ENCODE measurements around the gene RGP1. TPM values are rescaled to one million over a fixed set of nuclear protein-coding genes. Genes with fewer than 3 reads are reported as not detected.

The RGP1 gene
- polyA plus RNA-seq, 6 donors from 2014 or later, result 1.9 to 14.2 (median 6.9) TPM

DNA sequence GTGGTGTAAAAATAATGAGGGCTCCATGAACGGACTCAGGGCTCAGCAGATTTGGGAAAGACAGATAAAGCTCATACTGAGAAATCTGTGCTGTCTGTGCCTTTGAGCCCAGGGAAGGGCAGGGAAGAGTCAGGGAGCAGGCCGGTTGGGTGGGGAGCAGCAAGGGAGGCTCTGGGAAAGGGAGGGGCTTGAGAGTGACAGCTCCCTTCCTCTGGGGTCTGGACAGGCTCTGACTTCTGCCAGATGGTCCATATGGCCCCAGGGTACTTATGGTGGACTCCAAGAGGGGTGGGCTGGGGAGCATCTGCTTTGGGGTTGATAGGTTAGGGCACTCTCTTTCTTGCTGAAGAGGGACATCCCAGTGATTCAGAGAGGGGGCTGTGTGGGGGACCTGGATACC lies 44.4 kb downstream of the RGP1 start:
- H3K36me3 Mint-ChIP-seq, result peaks cover 0 to 5% of the 10 kb centered on the region in 2 donors
- DNase-seq (no peak), ATAC-seq (ENCODE audit: low read depth in 2 of 2) (no peak)
- H3K9me3 Mint-ChIP-seq, result no peaks in the 10 kb centered on the region
- peaks cover 9 to 12% (median 12%) of the 10 kb centered on the region in 3 donors for H3K4me1 Mint-ChIP-seq
- H3K4me3 Mint-ChIP-seq, result no peak overlapping the region
- H3K27ac Mint-ChIP-seq, result peak overlapping the region in 1 of 6 donors; percentile 79
- H3K27me3 Mint-ChIP-seq, result peaks cover 3 to 10% (median 8%) of the 10 kb centered on the region in 3 donors

DNA sequence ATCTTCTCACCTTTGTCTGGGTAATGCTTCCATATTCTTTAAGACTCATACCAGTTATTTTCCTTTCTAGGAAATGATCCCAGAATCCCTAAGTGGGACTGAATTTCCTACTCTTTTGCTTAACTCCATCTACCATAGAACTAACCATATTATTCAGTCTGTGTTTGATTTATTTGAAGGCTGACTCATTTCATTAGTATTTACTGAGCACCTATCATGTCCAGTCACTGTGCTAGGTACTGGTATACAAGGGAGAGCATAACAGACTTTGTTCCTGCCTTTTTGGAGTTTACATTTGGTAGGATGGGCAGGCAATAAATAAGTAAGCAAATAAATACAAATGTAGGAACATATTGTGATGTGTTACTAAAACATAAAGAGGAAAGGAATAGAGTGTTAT lies 46.6 kb downstream of the RGP1 start:
- ATAC-seq (ENCODE audit: low read depth in 2 of 2), result no peak
- Mint-ChIP-seq H3K27me3 (peaks cover 0 to 5% (median 4%) of the 10 kb centered on the region in 3 donors), H3K27ac (no peak overlapping the region), H3K36me3 (peaks cover 5 to 12% of the 10 kb centered on the region in 2 donors), H3K4me1 (peaks cover 4 to 5% (median 5%) of the 10 kb centered on the region in 3 donors), H3K4me3 (no peak overlapping the region), H3K9me3 (no peaks in the 10 kb centered on the region)
- DNase-seq, result no peak

DNA sequence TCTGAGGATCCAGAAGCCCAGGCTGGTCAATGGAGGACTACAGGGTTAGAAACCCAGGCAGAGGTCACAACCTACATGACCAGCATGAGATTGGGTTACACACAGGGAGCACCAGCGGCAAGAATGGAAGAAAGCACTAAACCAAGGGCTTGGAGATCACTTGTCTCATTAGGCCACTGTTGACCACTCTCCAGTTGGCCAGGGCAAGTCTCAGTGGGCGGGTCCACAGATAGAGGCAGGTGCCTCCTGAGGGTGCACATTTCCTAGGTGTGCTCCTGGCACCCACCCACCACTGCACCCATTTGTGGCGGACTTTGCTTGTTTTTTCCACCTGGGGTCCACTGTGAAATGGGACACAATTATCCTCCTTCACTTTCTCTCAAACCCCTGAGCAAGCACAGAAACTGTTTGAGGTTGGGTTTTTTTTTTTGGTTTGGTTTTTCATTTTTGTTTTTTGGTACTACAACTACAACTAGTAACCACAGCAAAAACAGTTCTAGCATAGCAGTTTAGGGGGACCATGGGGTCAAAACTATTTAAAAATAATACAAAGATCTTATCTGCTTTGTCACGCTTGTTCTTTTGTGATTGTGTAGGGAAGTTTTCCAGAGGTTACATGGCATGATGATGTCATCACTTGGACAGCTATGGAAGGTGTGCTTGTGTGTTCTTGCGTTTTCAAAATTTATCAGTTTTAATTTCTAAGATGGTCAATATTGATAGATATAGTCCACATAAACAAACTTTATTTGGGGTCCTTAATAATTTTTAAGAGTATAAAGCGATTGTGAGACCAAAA lies 48.4 kb downstream of the RGP1 start:
- no peak for ATAC-seq (ENCODE audit: low read depth in 2 of 2)
- Mint-ChIP-seq H3K9me3 (no peaks in the 10 kb centered on the region), H3K27ac (peak overlapping the region in 2 of 6 donors; percentile 31 to 75), H3K36me3 (peaks cover 17 to 28% of the 10 kb centered on the region in 2 donors), H3K4me1 (no peaks in the 10 kb centered on the region), H3K4me3 (no peak overlapping the region), H3K27me3 (no peaks in the 10 kb centered on the region)
- no peak for DNase-seq

DNA sequence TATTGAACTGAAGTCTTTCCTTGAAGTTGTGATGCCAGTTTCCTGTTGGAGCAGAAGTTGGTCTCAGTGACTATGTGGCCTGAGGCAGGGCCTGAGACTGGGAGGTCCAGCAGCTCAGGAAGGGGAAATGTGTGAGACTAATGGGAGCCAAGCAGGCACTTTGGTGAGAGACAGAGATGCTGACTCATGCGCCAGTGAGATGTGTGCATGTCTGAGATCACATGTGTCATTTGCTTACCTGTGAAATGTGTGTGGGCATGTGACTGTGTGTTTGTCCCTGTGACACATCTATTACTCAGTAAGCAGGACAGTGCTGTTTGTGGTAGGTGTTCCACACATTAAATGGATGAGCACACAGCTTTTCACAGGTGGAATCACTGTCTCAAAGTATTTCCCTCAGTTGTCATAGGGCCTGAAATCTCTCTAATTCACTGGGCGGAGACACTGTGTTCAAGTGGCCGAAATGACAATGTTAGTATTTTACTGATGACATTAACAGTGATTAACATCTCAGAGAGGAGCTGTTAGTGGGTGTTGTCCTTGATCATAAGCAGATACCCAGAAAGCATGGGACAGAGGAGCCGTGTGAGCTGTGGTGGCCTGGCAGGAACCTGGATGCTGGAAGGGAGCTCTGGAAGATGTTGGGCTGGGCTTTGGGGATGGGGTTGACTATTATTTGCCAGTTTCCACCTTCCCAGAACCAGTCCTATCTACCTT lies 49.7 kb downstream of the RGP1 start:
- Mint-ChIP-seq H3K4me1 (no peaks in the 10 kb centered on the region), H3K9me3 (no peaks in the 10 kb centered on the region), H3K4me3 (no peak overlapping the region), H3K27ac (no peak overlapping the region), H3K27me3 (no peaks in the 10 kb centered on the region), H3K36me3 (peaks cover 17 to 28% of the 10 kb centered on the region in 2 donors)
- DNase-seq (no peak), ATAC-seq (ENCODE audit: low read depth in 2 of 2) (no peak)

DNA sequence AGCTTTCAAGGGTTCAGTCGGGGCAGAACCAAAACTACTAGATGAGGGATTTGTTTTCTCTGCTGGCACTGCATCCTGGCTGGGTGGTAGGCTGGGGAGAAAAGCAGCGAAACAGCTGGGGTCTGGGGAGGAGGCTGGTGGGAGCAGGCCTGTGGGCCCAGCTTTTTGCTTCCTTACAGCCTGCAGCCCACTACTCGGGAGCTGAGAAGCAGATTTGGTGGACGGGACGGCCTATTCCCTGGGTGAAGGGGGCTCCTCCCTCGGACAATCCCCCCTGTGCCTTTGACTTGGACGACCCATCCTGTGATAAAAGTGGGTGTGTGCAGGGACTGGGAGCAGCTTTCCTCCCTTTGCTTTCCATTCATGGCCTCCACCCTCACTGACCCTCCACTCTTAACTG lies 51.4 kb downstream of the RGP1 start:
- Mint-ChIP-seq H3K36me3 (peaks cover 11 to 28% of the 10 kb centered on the region in 2 donors), H3K9me3 (no peaks in the 10 kb centered on the region), H3K4me1 (no peaks in the 10 kb centered on the region), H3K27me3 (no peaks in the 10 kb centered on the region), H3K4me3 (no peak overlapping the region), H3K27ac (no peak overlapping the region)
- DNase-seq (no peak), ATAC-seq (ENCODE audit: low read depth in 2 of 2) (no peak)

DNA sequence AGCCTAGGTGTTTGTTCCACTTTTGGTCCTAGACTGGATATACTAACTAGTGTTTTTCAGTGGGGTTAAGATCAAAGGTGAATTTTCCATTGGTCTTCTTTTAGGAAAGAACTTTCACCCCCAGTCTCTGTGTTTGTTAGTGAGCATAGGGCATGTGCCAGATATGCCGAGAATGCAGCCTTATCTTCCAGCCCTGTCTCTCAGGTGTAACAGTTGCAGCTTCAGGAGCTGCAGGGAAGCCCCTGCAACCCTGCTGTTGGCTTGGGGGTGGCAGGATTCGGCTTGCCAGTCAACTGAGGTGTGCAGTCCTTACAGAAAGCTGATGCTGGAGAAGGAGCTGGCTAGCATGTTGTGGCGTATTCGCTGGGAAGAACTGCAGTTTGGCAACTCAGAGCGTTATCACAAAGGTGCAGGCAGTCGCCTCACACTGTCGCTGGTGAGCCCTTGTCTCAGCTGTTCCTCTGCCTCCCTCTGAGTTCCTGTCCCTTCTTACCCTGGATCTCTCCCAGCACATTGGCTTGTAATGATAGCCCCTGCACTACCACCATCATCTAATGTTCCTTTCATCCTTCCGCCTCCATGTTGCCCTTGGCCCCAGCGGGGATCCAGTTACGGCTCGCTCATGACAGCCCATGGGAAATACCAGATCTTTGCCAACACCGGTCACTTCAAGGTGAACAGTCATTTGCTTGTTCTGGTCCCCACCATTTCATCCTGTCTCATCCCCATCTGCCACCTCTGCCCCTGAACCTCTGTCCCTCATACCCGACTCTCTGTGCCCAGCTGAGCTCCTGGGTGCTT lies 52.4 kb downstream of the RGP1 start:
- H3K36me3 Mint-ChIP-seq, result peaks cover 11 to 28% of the 10 kb centered on the region in 2 donors

DNA sequence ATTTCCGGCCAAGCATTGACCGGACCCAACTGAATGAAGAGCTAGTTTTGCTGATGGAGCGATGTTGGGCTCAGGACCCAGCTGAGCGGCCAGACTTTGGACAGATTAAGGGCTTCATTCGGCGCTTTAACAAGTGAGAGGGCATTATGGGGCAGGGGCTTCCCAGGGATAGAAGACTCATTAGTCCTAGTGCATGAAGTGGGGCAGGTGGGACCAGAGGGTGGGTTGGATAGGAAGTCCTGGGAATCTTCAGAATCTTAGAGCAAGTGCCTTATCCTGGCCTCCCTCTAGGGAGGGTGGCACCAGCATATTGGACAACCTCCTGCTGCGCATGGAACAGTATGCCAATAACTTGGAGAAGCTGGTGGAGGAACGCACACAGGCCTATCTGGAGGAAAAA lies 57.0 kb downstream of the RGP1 start:
- no peaks in the 10 kb centered on the region for H3K9me3 Mint-ChIP-seq
- no peaks in the 10 kb centered on the region for H3K27me3 Mint-ChIP-seq
- H3K27ac Mint-ChIP-seq, result peak overlapping the region in 1 of 6 donors; percentile 30
- H3K4me3 Mint-ChIP-seq, result no peak overlapping the region
- H3K4me1 Mint-ChIP-seq, result peaks cover 0 to 2% (median 0%) of the 10 kb centered on the region in 3 donors
- DNase-seq, result no peak
- peaks cover 7 to 13% of the 10 kb centered on the region in 2 donors for H3K36me3 Mint-ChIP-seq
- ATAC-seq (ENCODE audit: low read depth in 2 of 2), result no peak

More for the DNA sequence above, 52.4 kb downstream of the RGP1 start:
- no peak for DNase-seq
- no peak for ATAC-seq (ENCODE audit: low read depth in 2 of 2)
- Mint-ChIP-seq H3K27me3 (no peaks in the 10 kb centered on the region), H3K4me3 (no peak overlapping the region), H3K27ac (peak overlapping the region in 1 of 6 donors; percentile 17), H3K9me3 (no peaks in the 10 kb centered on the region), H3K4me1 (no peaks in the 10 kb centered on the region)

Other genes with a start within 250 kb of the RGP1 start
- gene TESK1, start 144.0 kb upstream of the RGP1 start, polyA plus RNA-seq (ENCODE audit: low read depth in 6 of 6), result 10 to 100 TPM in 1 of 6 donors, 1 to 10 TPM in 5; 3.0 to 18.8 (median 6.8) TPM
- 100 to 1,000 TPM; 293 to 418 (median 315) TPM for gene CD72, start 130.9 kb upstream of the RGP1 start, polyA plus RNA-seq (ENCODE audit: low read depth in 6 of 6)
- 100 to 1,000 TPM in 1 of 6 donors, 10 to 100 TPM in 5; 56.8 to 107 (median 73.5) TPM for gene SIT1, start 98.4 kb upstream of the RGP1 start, polyA plus RNA-seq (ENCODE audit: low read depth in 6 of 6)
- gene RMRP, start 91.3 kb upstream of the RGP1 start, polyA plus RNA-seq (ENCODE audit: low read depth in 6 of 6), result 10 to 100 TPM in 4 of 6 donors, not detected in 2; 41.0 to 72.3 (median 56.5) TPM
- 10 to 100 TPM; 42.7 to 60.2 (median 51.5) TPM for gene CCDC107, start 91.0 kb upstream of the RGP1 start, polyA plus RNA-seq (ENCODE audit: low read depth in 6 of 6)
- gene ARHGEF39, start 84.1 kb upstream of the RGP1 start, polyA plus RNA-seq (ENCODE audit: low read depth in 6 of 6), result 1 to 10 TPM in 5 of 6 donors, under 1 TPM in 1; 0.90 to 4.0 (median 2.4) TPM
- not detected for gene CA9, start 75.4 kb upstream of the RGP1 start, polyA plus RNA-seq (ENCODE audit: low read depth in 6 of 6)
- gene TPM2, start 59.4 kb upstream of the RGP1 start, polyA plus RNA-seq (ENCODE audit: low read depth in 6 of 6), result under 1 TPM in 1 of 6 donors, not detected in 5; 0.52 TPM
- 100 to 1,000 TPM in 1 of 6 donors, 10 to 100 TPM in 5; 15.6 to 128 (median 42.4) TPM for gene TLN1, start 17.1 kb upstream of the RGP1 start, polyA plus RNA-seq (ENCODE audit: low read depth in 6 of 6)
- 10 to 100 TPM; 24.8 to 41.0 (median 33.2) TPM for gene CREB3, start 16.6 kb upstream of the RGP1 start, polyA plus RNA-seq (ENCODE audit: low read depth in 6 of 6)
- gene GBA2, start 59 bp upstream of the RGP1 start, polyA plus RNA-seq (ENCODE audit: low read depth in 6 of 6), result 10 to 100 TPM; 31.7 to 49.1 (median 39.0) TPM
- gene MSMP, start 5.0 kb downstream of the RGP1 start, polyA plus RNA-seq (ENCODE audit: low read depth in 6 of 6), result 1 to 10 TPM in 5 of 6 donors, not detected in 1; 2.1 to 7.2 (median 3.6) TPM
- 1 to 10 TPM in 1 of 6 donors, under 1 TPM in 2, not detected in 3; 0.70 to 1.4 (median 0.72) TPM for gene NPR2, start 42.3 kb downstream of the RGP1 start, polyA plus RNA-seq (ENCODE audit: low read depth in 6 of 6)
- gene SPAG8, start 63.0 kb downstream of the RGP1 start, polyA plus RNA-seq (ENCODE audit: low read depth in 6 of 6), result 1 to 10 TPM in 5 of 6 donors, not detected in 1; 1.2 to 1.7 (median 1.5) TPM
- 100 to 1,000 TPM in 1 of 6 donors, 10 to 100 TPM in 5; 69.4 to 109 (median 79.0) TPM for gene HINT2, start 65.8 kb downstream of the RGP1 start, polyA plus RNA-seq (ENCODE audit: low read depth in 6 of 6)
- gene FAM221B, start 79.4 kb downstream of the RGP1 start, polyA plus RNA-seq (ENCODE audit: low read depth in 6 of 6), result not detected
- 1 to 10 TPM; 1.7 to 3.3 (median 2.3) TPM for gene TMEM8B, start 79.9 kb downstream of the RGP1 start, polyA plus RNA-seq (ENCODE audit: low read depth in 6 of 6)
- gene OR13J1, start 121.1 kb downstream of the RGP1 start, polyA plus RNA-seq (ENCODE audit: low read depth in 6 of 6), result not detected
- gene HRCT1, start 156.9 kb downstream of the RGP1 start, polyA plus RNA-seq (ENCODE audit: low read depth in 6 of 6), result not detected
- not detected for gene SPAAR, start 160.2 kb downstream of the RGP1 start, polyA plus RNA-seq (ENCODE audit: low read depth in 6 of 6)
- not detected for gene OR2S2, start 208.9 kb downstream of the RGP1 start, polyA plus RNA-seq (ENCODE audit: low read depth in 6 of 6)

Data from naive B cell (primary cell).